GM23338 (cell line): Measurements from ENCODE around the gene CEP170B. TPM values are rescaled to one million over a fixed set of nuclear protein-coding genes. Genes with fewer than 3 reads are reported as not detected.

Source experiments
- ATAC-seq: fragments of 200-7000 bp; cut with Tn5 transposase; 3 replicates; pipeline ENCODE4 v1.9.1; 2020
- DNase-seq: peaks from one replicate; pipeline ENCODE4 v3.0.0-alpha.2; 2015; ENCODE audit warnings: low spot score
- H2AFZ ChIP-seq: fragments of 200-600 bp; sonication (generic); 2 replicates; pipeline ENCODE4 v1.8.0; 2016; ENCODE audit warnings: antibody characterized with exemption, mild to moderate bottlenecking, moderate library complexity
- H3F3A ChIP-seq: fragments of 200-600 bp; sonication (generic); replicated peaks from 2 replicates; pipeline ENCODE4 v1.8.0; 2017; ENCODE audit warnings: antibody characterized with exemption, mixed run types, low read depth
- H3K27ac ChIP-seq: fragments of 200-600 bp; sonication (generic); 2 replicates; pipeline ENCODE4 v1.6.1; 2016; ENCODE audit warnings: low read depth
- H3K27me3 ChIP-seq: fragments of 200-600 bp; sonication (generic); 2 replicates; pipeline ENCODE4 v1.8.0; 2016; ENCODE audit warnings: mild to moderate bottlenecking, mixed run types, moderate library complexity; ENCODE audit not compliant: insufficient read depth
- H3K36me3 ChIP-seq: fragments of 200-600 bp; sonication (generic); 2 replicates; pipeline ENCODE4 v1.8.0; 2016; ENCODE audit warnings: mild to moderate bottlenecking; ENCODE audit not compliant: insufficient read depth
- H3K4me1 ChIP-seq: fragments of 200-600 bp; sonication (generic); 2 replicates; pipeline ENCODE4 v1.8.0; 2016; ENCODE audit warnings: mild to moderate bottlenecking, moderate library complexity; ENCODE audit not compliant: insufficient read depth
- H3K4me2 ChIP-seq: fragments of 200-600 bp; sonication (generic); 2 replicates; pipeline ENCODE4 v1.7.1; 2017; ENCODE audit warnings: mixed run types
- H3K4me3 ChIP-seq: fragments of 200-600 bp; sonication (generic); 2 replicates; pipeline ENCODE4 v1.6.1; 2016; ENCODE audit warnings: mixed run types
- H3K79me2 ChIP-seq: fragments of 200-600 bp; sonication (generic); replicated peaks from 2 replicates; pipeline ENCODE4 v1.8.0; 2017; ENCODE audit warnings: mild to moderate bottlenecking; ENCODE audit not compliant: insufficient read depth
- H3K9me2 ChIP-seq: fragments of 200-600 bp; sonication (generic); 2 replicates; pipeline ENCODE4 v1.8.0; 2017; ENCODE audit not compliant: insufficient read depth
- H4K20me1 ChIP-seq: fragments of 200-600 bp; sonication (generic); replicated peaks from 2 replicates; pipeline ENCODE4 v1.8.0; 2017; ENCODE audit warnings: mild to moderate bottlenecking; ENCODE audit not compliant: insufficient read depth
- H3K27ac Mint-ChIP-seq: 2 replicates; pipeline ENCODE4 v1.8.0; 2020; ENCODE audit warnings: inconsistent platforms, mild to moderate bottlenecking, moderate library complexity, mixed read lengths
- H3K27me3 Mint-ChIP-seq: 3 replicates; pipeline ENCODE4 v1.8.0; 2022; ENCODE audit warnings: low read depth, mild to moderate bottlenecking, moderate library complexity, mixed read lengths, inconsistent platforms; ENCODE audit not compliant: insufficient read depth, poor library complexity
- H3K36me3 Mint-ChIP-seq: 3 replicates; pipeline ENCODE4 v1.8.0; 2021; ENCODE audit warnings: low read depth, mild to moderate bottlenecking, inconsistent platforms, moderate library complexity, mixed read lengths
- H3K4me1 Mint-ChIP-seq: 3 replicates; pipeline ENCODE4 v1.8.0; 2020; ENCODE audit warnings: mild to moderate bottlenecking, inconsistent platforms, mixed read lengths
- H3K4me3 Mint-ChIP-seq: 3 replicates; pipeline ENCODE4 v1.8.0; 2021; ENCODE audit warnings: moderate library complexity, mild to moderate bottlenecking, inconsistent platforms, mixed read lengths
- H3K9me3 Mint-ChIP-seq: 3 replicates; pipeline ENCODE4 v1.8.0; 2020; ENCODE audit warnings: moderate library complexity, mild to moderate bottlenecking, inconsistent platforms, mixed read lengths
- CREB1 ChIP-seq: fragments of 250-450 bp; sonication (Bioruptor Pico); IDR thresholded peaks from 2 replicates; pipeline ENCODE4 v1.5.0; 2020; ENCODE audit warnings: low read depth, mild to moderate bottlenecking, moderate library complexity
- CTCF ChIP-seq, 2 experiments: fragments of 200-600 bp in 1 of 2; sonication (generic) in 1 of 2; conservative IDR thresholded peaks; 2 replicates each; pipeline versions ENCODE4 v1.5.1 to v1.6.1; 2016 to 2017; ENCODE audit warnings: antibody characterized with exemption in 2 of 2, low read depth in 2 of 2, mild to moderate bottlenecking in 2 of 2, moderate library complexity in 1 of 2
- ETS1 ChIP-seq: IDR thresholded peaks from 2 replicates; pipeline ENCODE4 v1.6.1; 2016; ENCODE audit warnings: antibody characterized with exemption
- EZH2 ChIP-seq: fragments of 200-600 bp; sonication (generic); IDR thresholded peaks from one replicate; pipeline ENCODE4 v1.8.0; 2017; ENCODE audit warnings: antibody characterized with exemption, mild to moderate bottlenecking, low read depth; ENCODE audit not compliant: unreplicated experiment
- JUNB ChIP-seq: IDR thresholded peaks from one replicate; pipeline ENCODE4 v1.6.1; 2016; ENCODE audit warnings: antibody characterized with exemption; ENCODE audit not compliant: unreplicated experiment
- NANOG ChIP-seq: IDR thresholded peaks from 2 replicates; pipeline ENCODE4 v1.6.1; 2016; ENCODE audit warnings: antibody characterized with exemption, borderline replicate concordance
- REST ChIP-seq: IDR thresholded peaks from one replicate; pipeline ENCODE4 v1.6.1; 2018; ENCODE audit warnings: antibody characterized with exemption; ENCODE audit not compliant: unreplicated experiment
- STAT1 ChIP-seq: IDR thresholded peaks from one replicate; pipeline ENCODE4 v1.6.1; 2016; ENCODE audit warnings: antibody characterized with exemption; ENCODE audit not compliant: unreplicated experiment
- ZNF114 ChIP-seq: fragments of 250-450 bp; sonication (Bioruptor Pico); IDR thresholded peaks from 2 replicates; pipeline ENCODE4 v1.5.0; 2020; ENCODE audit warnings: mild to moderate bottlenecking, moderate library complexity
- ZNF462 ChIP-seq: fragments of 250-450 bp; sonication (Bioruptor Pico); IDR thresholded peaks from 2 replicates; pipeline ENCODE4 v1.5.0; 2020; ENCODE audit warnings: mild to moderate bottlenecking, moderate library complexity
- polyA plus RNA-seq: library from polyadenylated mRNA; unstranded; fragments of >200 nt; fragmentation: Nextera tagmentation; extraction: Ambion mirVana; gene quantifications from 2 replicates; pipeline ENCODE4 v1.2.1, GENCODE V29; 2016
- total RNA-seq: library from RNA; depleted of rRNA; stranded (reverse); fragments of >200 nt; shearing (Covaris generic); gene quantifications from 2 replicates; pipeline ENCODE4 v1.2.3, GENCODE V29; 2014

CEP170B gene
- total and polyA plus RNA-seq, 2 experiments from 2014 or later = 4.6 to 37.1 TPM

- Mint-ChIP-seq H3K36me3 (no peaks in the 10 kb centered on the region), H3K4me3 (no peak overlapping the region), H3K27ac (no peak overlapping the region), H3K9me3 (no peaks in the 10 kb centered on the region), H3K4me1 (peaks cover 7% of the 10 kb centered on the region; the same call in 2 of the 3 replicates), H3K27me3 (peaks cover 22% of the 10 kb centered on the region)
- Histone ChIP-seq H3K79me2 (no peaks in the 10 kb centered on the region), H3K27ac (no peak overlapping the region), H3K27me3 (no peaks in the 10 kb centered on the region), H4K20me1 (no peaks in the 10 kb centered on the region), H3F3A (no peaks in the 10 kb centered on the region), H3K4me3 (no peak overlapping the region), H3K36me3 (no peaks in the 10 kb centered on the region), H3K4me2 (no peak overlapping the region), H2AFZ (no peak overlapping the region), H3K4me1 (no peaks in the 10 kb centered on the region), H3K9me2 (no peaks in the 10 kb centered on the region)
- no peak for ATAC-seq
- DNase-seq = no peak
- TF ChIP-seq REST (no peak), NANOG (no peak), JUNB (no peak), ZNF462 (CRISPR knock-in tag) (no peak), ZNF114 (CRISPR knock-in tag) (no peak), EZH2 (no peak), ETS1 (no peak), CREB1 (CRISPR knock-in tag) (no peak), CTCF (conservative IDR thresholded peaks at IDR 0.05; ENCODE audit: low read depth in 2 of 2) (no peak), STAT1 (no peak)
Measured at GRCh38 chr14:104895786-104896661, 31.0 kb downstream of the CEP170B start.
